SK-N-SH (cell line): ENCODE measurements around the gene MRPL41. TPM values are rescaled to one million over a fixed set of nuclear protein-coding genes. Genes with fewer than 3 reads are reported as not detected.

Source experiments
- CTCF ChIA-PET: fragments of 300-600, 350-600 bp; formaldehyde crosslinking; extraction: SDS; loops from one replicate; lab custom pipeline; 2021; lab: Yijun Ruan, JAX
- POLR2A ChIA-PET: fragments of 350-600 bp; sonication (Branson Sonifier 250); formaldehyde crosslinking; extraction: SDS; loops from one replicate; lab custom pipeline; 2020; ENCODE audit warnings: antibody characterized with exemption, inconsistent platforms; lab: Yijun Ruan, JAX
- DNase-seq: peaks from one replicate; pipeline ENCODE4 v3.0.0; 2012
- H2AFZ ChIP-seq: fragments of 200-600 bp; sonication (generic); 2 replicates; pipeline ENCODE4 v1.8.1; 2016; ENCODE audit warnings: antibody characterized with exemption, mild to moderate bottlenecking, low read depth
- H3F3A ChIP-seq: fragments of 200-600 bp; sonication (generic); replicated peaks from 2 replicates; pipeline ENCODE3; 2016; ENCODE audit warnings: antibody characterized with exemption, mild to moderate bottlenecking; ENCODE audit not compliant: insufficient read depth
- H3K27ac ChIP-seq, 2 experiments: fragments of 200-500 bp in 1 of 2; fragments of 200-600 bp in 1 of 2; sonication (Bioruptor generic) in 1 of 2; sonication (generic), shearing (Covaris generic) in 1 of 2; 2 replicates each; pipeline versions ENCODE4 v1.5.1 to v1.6.1; 2014 to 2016; ENCODE audit warnings: low read depth in 2 of 2, inconsistent platforms in 1 of 2, low read length in 1 of 2, mild to moderate bottlenecking in 1 of 2, mixed read lengths in 1 of 2
- H3K27me3 ChIP-seq: fragments of 200-600 bp; sonication (generic), shearing (Covaris generic); 2 replicates; pipeline ENCODE4 v1.6.1; 2016; ENCODE audit warnings: mixed run types; ENCODE audit not compliant: insufficient read depth
- H3K36me3 ChIP-seq, 2 experiments: fragments of 200-500 bp in 1 of 2; fragments of 200-600 bp in 1 of 2; sonication (Bioruptor generic) in 1 of 2; sonication (generic) in 1 of 2; replicated peaks in 1 of 2; 2 replicates each; pipeline versions ENCODE3 to v1.5.1; 2014 to 2016; ENCODE audit warnings: low read length in 1 of 2, mild to moderate bottlenecking in 1 of 2; ENCODE audit not compliant: insufficient read depth in 2 of 2, control insufficient read depth in 1 of 2
- H3K4me1 ChIP-seq, 2 experiments: fragments of 200-500 bp in 1 of 2; fragments of 200-600 bp in 1 of 2; sonication (Bioruptor generic) in 1 of 2; sonication (generic), shearing (Covaris generic) in 1 of 2; 2 replicates each; pipeline versions ENCODE4 v1.5.1 to v1.6.1; 2014 to 2016; ENCODE audit warnings: low read depth in 1 of 2, low read length in 1 of 2, mixed run types in 1 of 2; ENCODE audit not compliant: insufficient read depth in 2 of 2, control insufficient read depth in 1 of 2
- H3K4me2 ChIP-seq: fragments of 200-600 bp; sonication (generic), shearing (Covaris generic); 2 replicates; pipeline ENCODE4 v1.6.1; 2017; ENCODE audit warnings: mixed run types
- H3K4me3 ChIP-seq, 2 experiments: fragments of 200-500 bp in 1 of 2; fragments of 200-600 bp in 1 of 2; sonication (Bioruptor generic) in 1 of 2; sonication (generic), shearing (Covaris generic) in 1 of 2; 2 replicates each; pipeline versions ENCODE4 v1.5.1 to v1.8.1; 2014 to 2016; ENCODE audit warnings: low read depth in 2 of 2, inconsistent platforms in 1 of 2, low read length in 1 of 2, mild to moderate bottlenecking in 1 of 2, mixed read lengths in 1 of 2, moderate library complexity in 1 of 2
- H3K79me2 ChIP-seq: fragments of 200-600 bp; sonication (generic); 2 replicates; pipeline ENCODE4 v1.8.1; 2017; ENCODE audit warnings: mild to moderate bottlenecking; ENCODE audit not compliant: insufficient read depth
- H3K9ac ChIP-seq: fragments of 200-600 bp; sonication (generic); 2 replicates; pipeline ENCODE4 v1.6.1; 2017; ENCODE audit warnings: mixed run types
- H3K9me2 ChIP-seq: fragments of 200-600 bp; sonication (generic); 2 replicates; pipeline ENCODE4 v1.6.1; 2017; ENCODE audit warnings: mixed run types
- H3K9me3 ChIP-seq: fragments of 200-600 bp; sonication (generic); 2 replicates; pipeline ENCODE4 v1.6.1; 2017; ENCODE audit warnings: mixed run types, mild to moderate bottlenecking, moderate library complexity
- H4K20me1 ChIP-seq: fragments of 200-600 bp; sonication (generic); 2 replicates; pipeline ENCODE4 v1.6.1; 2017; ENCODE audit warnings: mild to moderate bottlenecking, mixed run types; ENCODE audit not compliant: insufficient read depth
- JUND ChIP-seq: IDR thresholded peaks from 2 replicates; pipeline ENCODE4 v1.4.0; 2012
- MAX ChIP-seq: IDR thresholded peaks from 2 replicates; pipeline ENCODE4 v1.4.0; 2012; ENCODE audit warnings: low read depth
- MEF2A ChIP-seq: IDR thresholded peaks from 2 replicates; pipeline ENCODE4 v1.4.0; 2012; ENCODE audit warnings: low read depth, borderline replicate concordance
- MXI1 ChIP-seq: IDR thresholded peaks from 2 replicates; pipeline ENCODE4 v1.6.1; 2012; ENCODE audit warnings: mild to moderate bottlenecking, low read depth, low read length, improper control_type of control experiment
- RAD21 ChIP-seq: IDR thresholded peaks from 2 replicates; pipeline ENCODE4 v1.6.1; 2012; ENCODE audit warnings: mild to moderate bottlenecking, low read length
- RCOR1 ChIP-seq: fragments of 150-350 bp; IDR thresholded peaks from 2 replicates; pipeline ENCODE4 v1.6.1; 2017; ENCODE audit warnings: antibody characterized with exemption, low read length
- TAF1 ChIP-seq: IDR thresholded peaks from 2 replicates; pipeline ENCODE4 v1.6.1; 2012; ENCODE audit warnings: low read depth, mild to moderate bottlenecking, low read length, moderate library complexity, borderline replicate concordance
- TEAD4 ChIP-seq: IDR thresholded peaks from 2 replicates; pipeline ENCODE4 v1.4.0; 2012; ENCODE audit warnings: mild to moderate bottlenecking, borderline replicate concordance; ENCODE audit not compliant: insufficient read depth
- ZBTB33 ChIP-seq: IDR thresholded peaks from 2 replicates; pipeline ENCODE4 v1.4.0; 2012; ENCODE audit warnings: low read depth, borderline replicate concordance
- WGBS: methylation state at CpG from one replicate; pipeline ENCODE4 v1.1.6; 2017; ENCODE audit warnings: low lambda C conversion rate; 5-methylcytosine and 5-hydroxymethylcytosine counted together
- polyA plus RNA-seq, 3 experiments: library from polyadenylated mRNA; depleted of rRNA; stranded (reverse); fragments of >200 nt; gene quantifications; 2 replicates each; pipeline ENCODE4 v1.2.3, GENCODE V29; 2012
- TF ChIP-seq, protein P1 (sequence below): IDR thresholded peaks from 2 replicates; pipeline ENCODE4 v1.6.1; 2012; ENCODE audit warnings: mild to moderate bottlenecking, low read depth, low read length, moderate library complexity
- TF ChIP-seq, protein P2 (sequence below): fragments of 150-350 bp; IDR thresholded peaks from 2 replicates; pipeline ENCODE4 v1.6.1; 2016; ENCODE audit warnings: mild to moderate bottlenecking, low read depth, low read length
- TF ChIP-seq, protein P3 (sequence below): fragments of 200-600 bp; sonication (generic); IDR thresholded peaks from 2 replicates; pipeline ENCODE4 v1.6.1; 2017; ENCODE audit warnings: antibody characterized with exemption, mild to moderate bottlenecking, moderate library complexity

The MRPL41 gene
- polyA plus RNA-seq, 1 of the 3 experiments (the other 2 are of a cell fraction) = 58.9 TPM

DNA sequence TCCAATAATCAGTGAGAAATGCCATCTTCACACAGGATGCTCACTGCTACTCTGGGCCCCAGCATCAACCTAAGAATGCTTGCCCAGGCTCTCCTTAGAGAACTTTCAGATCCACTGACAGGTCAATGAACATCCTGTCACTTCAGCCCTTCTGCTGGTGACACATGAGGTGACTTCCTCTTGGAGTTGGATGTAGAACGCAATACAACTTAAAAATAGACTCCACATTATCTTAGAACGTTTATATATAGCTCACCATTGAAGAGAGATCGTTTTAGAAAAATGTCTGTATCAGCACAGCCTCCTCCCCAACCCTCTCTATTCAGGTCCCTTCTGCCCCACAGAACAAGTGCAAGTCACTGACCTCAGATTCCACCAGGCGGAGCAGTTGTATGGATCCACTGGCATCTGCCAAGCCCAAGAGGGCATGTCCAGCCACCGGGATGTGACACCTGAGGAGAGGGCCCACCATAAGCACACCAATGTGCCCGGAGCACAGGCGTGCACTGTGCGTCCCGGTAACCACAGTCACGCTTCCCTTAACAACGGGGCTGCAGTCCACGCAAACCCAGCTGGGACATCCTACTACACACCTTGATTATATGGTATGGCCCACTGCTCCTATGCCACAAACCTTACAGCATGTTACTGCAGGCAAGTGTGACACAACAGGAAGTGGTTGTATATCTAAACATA, 24.2 kb downstream of the MRPL41 start:
- Histone ChIP-seq H3K4me1 (peaks cover 6 to 14% of the 10 kb centered on the region in 2 experiments; a peak in 3 of 4 replicates), H3K27me3 (no peaks in the 10 kb centered on the region), H4K20me1 (0 out of 2 replicates have a peak, but pooled peaks cover 7% of the 10 kb centered on the region), H3K79me2 (peaks cover 53% of the 10 kb centered on the region), H3K4me3 (no peak overlapping the region), H3K9ac (no peak overlapping the region), H3K27ac (no peak overlapping the region), H3K4me2 (no peak overlapping the region), H3K9me2 (no peaks in the 10 kb centered on the region), H2AFZ (no peak overlapping the region), H3F3A (peaks cover 3% of the 10 kb centered on the region), H3K9me3 (no peaks in the 10 kb centered on the region), H3K36me3 (peaks cover 21 to 38% of the 10 kb centered on the region in 2 experiments)
- TF ChIP-seq, protein P1, sequence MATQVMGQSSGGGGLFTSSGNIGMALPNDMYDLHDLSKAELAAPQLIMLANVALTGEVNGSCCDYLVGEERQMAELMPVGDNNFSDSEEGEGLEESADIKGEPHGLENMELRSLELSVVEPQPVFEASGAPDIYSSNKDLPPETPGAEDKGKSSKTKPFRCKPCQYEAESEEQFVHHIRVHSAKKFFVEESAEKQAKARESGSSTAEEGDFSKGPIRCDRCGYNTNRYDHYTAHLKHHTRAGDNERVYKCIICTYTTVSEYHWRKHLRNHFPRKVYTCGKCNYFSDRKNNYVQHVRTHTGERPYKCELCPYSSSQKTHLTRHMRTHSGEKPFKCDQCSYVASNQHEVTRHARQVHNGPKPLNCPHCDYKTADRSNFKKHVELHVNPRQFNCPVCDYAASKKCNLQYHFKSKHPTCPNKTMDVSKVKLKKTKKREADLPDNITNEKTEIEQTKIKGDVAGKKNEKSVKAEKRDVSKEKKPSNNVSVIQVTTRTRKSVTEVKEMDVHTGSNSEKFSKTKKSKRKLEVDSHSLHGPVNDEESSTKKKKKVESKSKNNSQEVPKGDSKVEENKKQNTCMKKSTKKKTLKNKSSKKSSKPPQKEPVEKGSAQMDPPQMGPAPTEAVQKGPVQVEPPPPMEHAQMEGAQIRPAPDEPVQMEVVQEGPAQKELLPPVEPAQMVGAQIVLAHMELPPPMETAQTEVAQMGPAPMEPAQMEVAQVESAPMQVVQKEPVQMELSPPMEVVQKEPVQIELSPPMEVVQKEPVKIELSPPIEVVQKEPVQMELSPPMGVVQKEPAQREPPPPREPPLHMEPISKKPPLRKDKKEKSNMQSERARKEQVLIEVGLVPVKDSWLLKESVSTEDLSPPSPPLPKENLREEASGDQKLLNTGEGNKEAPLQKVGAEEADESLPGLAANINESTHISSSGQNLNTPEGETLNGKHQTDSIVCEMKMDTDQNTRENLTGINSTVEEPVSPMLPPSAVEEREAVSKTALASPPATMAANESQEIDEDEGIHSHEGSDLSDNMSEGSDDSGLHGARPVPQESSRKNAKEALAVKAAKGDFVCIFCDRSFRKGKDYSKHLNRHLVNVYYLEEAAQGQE = no peak
- TF ChIP-seq, protein P2, sequence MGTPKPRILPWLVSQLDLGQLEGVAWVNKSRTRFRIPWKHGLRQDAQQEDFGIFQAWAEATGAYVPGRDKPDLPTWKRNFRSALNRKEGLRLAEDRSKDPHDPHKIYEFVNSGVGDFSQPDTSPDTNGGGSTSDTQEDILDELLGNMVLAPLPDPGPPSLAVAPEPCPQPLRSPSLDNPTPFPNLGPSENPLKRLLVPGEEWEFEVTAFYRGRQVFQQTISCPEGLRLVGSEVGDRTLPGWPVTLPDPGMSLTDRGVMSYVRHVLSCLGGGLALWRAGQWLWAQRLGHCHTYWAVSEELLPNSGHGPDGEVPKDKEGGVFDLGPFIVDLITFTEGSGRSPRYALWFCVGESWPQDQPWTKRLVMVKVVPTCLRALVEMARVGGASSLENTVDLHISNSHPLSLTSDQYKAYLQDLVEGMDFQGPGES = no peak
- TF ChIP-seq, protein P3, sequence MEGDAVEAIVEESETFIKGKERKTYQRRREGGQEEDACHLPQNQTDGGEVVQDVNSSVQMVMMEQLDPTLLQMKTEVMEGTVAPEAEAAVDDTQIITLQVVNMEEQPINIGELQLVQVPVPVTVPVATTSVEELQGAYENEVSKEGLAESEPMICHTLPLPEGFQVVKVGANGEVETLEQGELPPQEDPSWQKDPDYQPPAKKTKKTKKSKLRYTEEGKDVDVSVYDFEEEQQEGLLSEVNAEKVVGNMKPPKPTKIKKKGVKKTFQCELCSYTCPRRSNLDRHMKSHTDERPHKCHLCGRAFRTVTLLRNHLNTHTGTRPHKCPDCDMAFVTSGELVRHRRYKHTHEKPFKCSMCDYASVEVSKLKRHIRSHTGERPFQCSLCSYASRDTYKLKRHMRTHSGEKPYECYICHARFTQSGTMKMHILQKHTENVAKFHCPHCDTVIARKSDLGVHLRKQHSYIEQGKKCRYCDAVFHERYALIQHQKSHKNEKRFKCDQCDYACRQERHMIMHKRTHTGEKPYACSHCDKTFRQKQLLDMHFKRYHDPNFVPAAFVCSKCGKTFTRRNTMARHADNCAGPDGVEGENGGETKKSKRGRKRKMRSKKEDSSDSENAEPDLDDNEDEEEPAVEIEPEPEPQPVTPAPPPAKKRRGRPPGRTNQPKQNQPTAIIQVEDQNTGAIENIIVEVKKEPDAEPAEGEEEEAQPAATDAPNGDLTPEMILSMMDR = no peak
- TF ChIP-seq JUND (no peak), RCOR1 (no peak), TEAD4 (no peak), TAF1 (no peak), MAX (no peak), MEF2A (no peak), RAD21 (no peak), MXI1 (no peak), ZBTB33 (no peak)
- CTCF ChIA-PET = no interaction called here
- 83% methylated on average over 12 of the region's 12 CpGs for WGBS
- POLR2A ChIA-PET = no interaction called here
- DNase-seq = no peak
